GM19463 (cell line): ENCODE data around the gene JARID2.

ENCODE experiments used
- ATAC-seq: cut with Tn5 transposase; IDR thresholded peaks from one replicate; pipeline ENCODE4 v1.9.1; 2021; ENCODE audit warnings: mild to moderate bottlenecking, moderate library complexity; ENCODE audit not compliant: unreplicated experiment

JARID2 gene

GRCh38 chr6:15477746-15478145, 231.9 kb downstream of the JARID2 start:
- ATAC-seq = no peak

GRCh38 chr6:15479761-15480160, 233.9 kb downstream of the JARID2 start:
- ATAC-seq = no peak

- ATAC-seq = no peak
Measured at GRCh38 chr6:15480525-15480924, 234.7 kb downstream of the JARID2 start.

GRCh38 chr6:15481390-15482291, 235.8 kb downstream of the JARID2 start:
- no peak for ATAC-seq

GRCh38 chr6:15483060-15483459, 237.2 kb downstream of the JARID2 start:
- no peak for ATAC-seq

- ATAC-seq = no peak
Measured at GRCh38 chr6:15484140-15484539, 238.3 kb downstream of the JARID2 start.

- ATAC-seq = no peak
Measured at GRCh38 chr6:15484821-15485220, 239.0 kb downstream of the JARID2 start.

GRCh38 chr6:15485936-15486335, 240.1 kb downstream of the JARID2 start:
- no peak for ATAC-seq

GRCh38 chr6:15487262-15487661, 241.4 kb downstream of the JARID2 start:
- no peak for ATAC-seq

GRCh38 chr6:15489261-15489962, 243.5 kb downstream of the JARID2 start:
- ATAC-seq = no peak

GRCh38 chr6:15490242-15491100, 244.6 kb downstream of the JARID2 start:
- ATAC-seq = no peak

GRCh38 chr6:15491255-15491985, 245.6 kb downstream of the JARID2 start:
- ATAC-seq = no peak

- no peak for ATAC-seq
Measured at GRCh38 chr6:15491986-15492269, 246.1 kb downstream of the JARID2 start.

- no peak for ATAC-seq
Measured at GRCh38 chr6:15493437-15494168, 247.7 kb downstream of the JARID2 start.

- no peak for ATAC-seq
Measured at GRCh38 chr6:15495375-15495901, 249.6 kb downstream of the JARID2 start.

- no peak for ATAC-seq
Measured at GRCh38 chr6:15496345-15497131, 250.7 kb downstream of the JARID2 start.

GRCh38 chr6:15498640-15499039, 252.8 kb downstream of the JARID2 start:
- ATAC-seq = no peak

- no peak for ATAC-seq
Measured at GRCh38 chr6:15499125-15499524, 253.3 kb downstream of the JARID2 start.

- ATAC-seq = no peak
Measured at GRCh38 chr6:15499591-15499990, 253.7 kb downstream of the JARID2 start.
